Right cardiac atrium (tissue), 5 donors: Measurements from ENCODE around the gene SLC16A3. TPM values are rescaled to one million over a fixed set of nuclear protein-coding genes. Genes with fewer than 3 reads are reported as not detected.

Experiments used
- ATAC-seq, 2 donors: fragments of 200-7000 bp; cut with Tn5 transposase; one replicate each; pipeline versions ENCODE4 v1.8.0 to v1.9.1; 2020; ENCODE audit warnings: moderate library complexity in 2 of 2, mild to moderate bottlenecking in 1 of 2
- DNase-seq, 3 donors: peaks; one replicate each; pipeline ENCODE4 v3.0.0-alpha.2; 2020
- H3K27ac ChIP-seq: one replicate; pipeline ENCODE4 v1.5.1; 2013; ENCODE audit warnings: mild to moderate bottlenecking, low read length, control low read depth, moderate library complexity
- H3K27me3 ChIP-seq: one replicate; pipeline ENCODE4 v1.6.1; 2013; ENCODE audit not compliant: control insufficient read depth, insufficient read depth
- H3K4me1 ChIP-seq: one replicate; pipeline ENCODE4 v1.6.1; 2013; ENCODE audit warnings: low read length; ENCODE audit not compliant: control insufficient read depth, insufficient read depth
- H3K4me3 ChIP-seq: one replicate; pipeline ENCODE4 v1.5.1; 2013; ENCODE audit warnings: low read length, control low read depth
- H3K9me3 ChIP-seq: one replicate; pipeline ENCODE4 v1.6.1; 2013; ENCODE audit warnings: low read length; ENCODE audit not compliant: control insufficient read depth
- WGBS: extraction: QIAGEN DNeasy Blood & Tissue Kit; methylation state at CpG from one replicate; pipeline ENCODE4 v1.1.7; 2013; 5-methylcytosine and 5-hydroxymethylcytosine counted together
- intact Hi-C, 4 donors: fragments of 100-400 bp; cut with DNase I; formaldehyde crosslinking; loops; one replicate each; pipeline versions ENCODE4 v1.11.0 to v1.14.0; 2022 to 2023
- polyA plus RNA-seq: library from polyadenylated mRNA; stranded (reverse); fragments of 200-250 nt; gene quantifications from one replicate; pipeline ENCODE4 v1.2.3, GENCODE V29; 2013
- total RNA-seq, 4 donors: library from RNA; stranded (reverse); fragmentation: NEBNext Ultra II Directional; extraction: Animal tissue kit (Norgen Biotek cat#: 25700); gene quantifications; one replicate each; pipeline ENCODE4 v1.2.1, GENCODE V29; 2021
- donor health status: healthy with polysubstance abuse.
- donor health status: DM: no; HTN: yes; CAD: no.
- donor health status: DM: no; HTN: no; CAD: no.
- donor health status: DM: no; HTN: yes; CAD: no; lungs with severe emphysema.
- donor health status: DM: yes; HTN: yes; CAD: no.

SLC16A3 gene
- total and polyA plus RNA-seq, 5 donors: 13.6 to 23.7 (median 18.8) TPM

- Histone ChIP-seq H3K4me3 (no peak overlapping the region), H3K9me3 (no peaks in the 10 kb centered on the region), H3K27ac (peak overlapping the region; percentile 91), H3K4me1 (peaks cover 4% of the 10 kb centered on the region), H3K27me3 (no peaks in the 10 kb centered on the region)
- 73% methylated on average over 21 of the region's 21 CpGs for WGBS
- ATAC-seq (no peak), DNase-seq (peak in 1 of 3 donors; percentile 79)
- intact Hi-C loops: loop anchor here (10.0 kb wide), 2 partner anchors 62 to 92 kb away; no protein-coding TSS in a partner anchor
These were observed 3.5 kb downstream of the SLC16A3 start for GRCh38 chr17:82232322-82232820.

GRCh38 chr17:82232876-82233785 is 4.3 kb downstream of the SLC16A3 start:
- intact Hi-C loops: loop anchor here (10.0 kb wide), 2 partner anchors 62 to 92 kb away; no protein-coding TSS in a partner anchor
- ATAC-seq: no peak
- peaks cover 4% of the 10 kb centered on the region for H3K4me1 ChIP-seq

GRCh38 chr17:82234211-82235055 is 5.6 kb downstream of the SLC16A3 start:
- H3K27ac ChIP-seq: no peak overlapping the region
- peaks cover 4% of the 10 kb centered on the region for H3K4me1 ChIP-seq
- intact Hi-C loops: loop anchor here (5.0 to 10.0 kb wide), 3 partner anchors 60 to 90 kb away; no protein-coding TSS in a partner anchor
- ATAC-seq: no peak
- no peak overlapping the region for H3K4me3 ChIP-seq
- no peaks in the 10 kb centered on the region for H3K9me3 ChIP-seq
- no peaks in the 10 kb centered on the region for H3K27me3 ChIP-seq
- peak in 2 of 3 donors; percentile 62 to 67 for DNase-seq
- 70% methylated on average over 26 of the region's 26 CpGs for whole genome bisulfite sequencing

More at GRCh38 chr17:82232876-82233785, 4.3 kb downstream of the SLC16A3 start:
- peak in 2 of 3 donors; percentile 54 to 73 for DNase-seq
- 73% methylated on average over 21 of the region's 21 CpGs for WGBS
- Histone ChIP-seq H3K27ac (no peak overlapping the region), H3K9me3 (no peaks in the 10 kb centered on the region), H3K4me3 (no peak overlapping the region), H3K27me3 (no peaks in the 10 kb centered on the region)

- peak in 2 of 3 donors; percentile 47 to 61 for DNase-seq
- H3K4me3 ChIP-seq: no peak overlapping the region
- H3K27ac ChIP-seq: no peak overlapping the region
- no peak for ATAC-seq
- WGBS: 80% methylated on average over 19 of the region's 19 CpGs
- peaks cover 2% of the 10 kb centered on the region for H3K4me1 ChIP-seq
- no peaks in the 10 kb centered on the region for H3K27me3 ChIP-seq
- H3K9me3 ChIP-seq: no peaks in the 10 kb centered on the region
- intact Hi-C loops: loop anchor here (5.0 to 10.0 kb wide), 3 partner anchors 60 to 90 kb away; no protein-coding TSS in a partner anchor
These were observed 6.4 kb downstream of the SLC16A3 start for GRCh38 chr17:82235056-82235774.

- Histone ChIP-seq H3K27ac (no peak overlapping the region), H3K4me1 (peaks cover 1% of the 10 kb centered on the region), H3K9me3 (no peaks in the 10 kb centered on the region), H3K27me3 (no peaks in the 10 kb centered on the region), H3K4me3 (no peak overlapping the region)
- ATAC-seq (no peak), DNase-seq (peak in 2 of 3 donors; percentile 35 to 60)
- intact Hi-C loops: loop anchor here (5.0 to 10.0 kb wide), 3 partner anchors 59 to 89 kb away; no protein-coding TSS in a partner anchor
- 76% methylated on average over 15 of the region's 15 CpGs for WGBS
These were observed 6.9 kb downstream of the SLC16A3 start for GRCh38 chr17:82235775-82236141.

- Histone ChIP-seq H3K27ac (no peak overlapping the region), H3K9me3 (no peaks in the 10 kb centered on the region), H3K4me1 (peaks cover 6% of the 10 kb centered on the region), H3K4me3 (no peak overlapping the region), H3K27me3 (no peaks in the 10 kb centered on the region)
- peak in 1 of 2 donors; percentile 0 for ATAC-seq
- intact Hi-C loops: loop anchor here (5.0 to 10.0 kb wide), 3 partner anchors 58 to 88 kb away; no protein-coding TSS in a partner anchor
- peak; percentile 64 to 87 (median 85) for DNase-seq
- WGBS: 44% methylated on average over 44 of the region's 44 CpGs
These were observed 7.5 kb downstream of the SLC16A3 start for GRCh38 chr17:82236142-82236971.

GRCh38 chr17:82237083-82237745 is 8.4 kb downstream of the SLC16A3 start:
- no peak overlapping the region for H3K27ac ChIP-seq
- DNase-seq: peak in 2 of 3 donors; percentile 62 to 72
- 95% methylated on average over 59 of the region's 59 CpGs for WGBS

GRCh38 chr17:82237746-82238471 is 9.1 kb downstream of the SLC16A3 start:
- intact Hi-C loops: loop anchor here (5.0 to 10.0 kb wide), 3 partner anchors 57 to 87 kb away; no protein-coding TSS in a partner anchor
- no peaks in the 10 kb centered on the region for H3K9me3 ChIP-seq
- H3K27ac ChIP-seq: no peak overlapping the region
- H3K27me3 ChIP-seq: no peaks in the 10 kb centered on the region
- no peak overlapping the region for H3K4me3 ChIP-seq
- H3K4me1 ChIP-seq: peaks cover 16% of the 10 kb centered on the region
- WGBS: 78% methylated on average over 34 of the region's 34 CpGs
- no peak for ATAC-seq
- DNase-seq: peak in 2 of 3 donors; percentile 24 to 73

More at GRCh38 chr17:82237083-82237745, 8.4 kb downstream of the SLC16A3 start:
- H3K9me3 ChIP-seq: no peaks in the 10 kb centered on the region
- H3K4me3 ChIP-seq: no peak overlapping the region
- H3K4me1 ChIP-seq: peaks cover 11% of the 10 kb centered on the region
- ATAC-seq: no peak
- no peaks in the 10 kb centered on the region for H3K27me3 ChIP-seq
- intact Hi-C loops: loop anchor here (5.0 to 10.0 kb wide), 3 partner anchors 58 to 88 kb away; no protein-coding TSS in a partner anchor
